Erythroblast (primary cell): ENCODE results near the gene LCN12.

Source experiments
- DNase-seq, 2 experiments: peaks; one replicate each; lab custom pipeline; 2025; lab: John Stamatoyannopoulos, UW
- GATA1 ChIP-seq: IDR thresholded peaks from 2 replicates; pipeline ENCODE4 v1.6.1; 2011; ENCODE audit warnings: low read depth, mild to moderate bottlenecking, control low read depth, low read length, moderate library complexity
- POLR2A ChIP-seq: IDR thresholded peaks from 2 replicates; pipeline ENCODE4 v1.6.1; 2011; ENCODE audit warnings: mild to moderate bottlenecking, low read length

Gene LCN12

GRCh38 chr9:136972335-136972734, 20.3 kb downstream of the LCN12 start:
- no peak for DNase-seq
- TF ChIP-seq POLR2A (no peak), GATA1 (no peak)

GRCh38 chr9:136972743-136973142, 20.7 kb downstream of the LCN12 start:
- TF ChIP-seq GATA1 (no peak), POLR2A (no peak)

DNA sequence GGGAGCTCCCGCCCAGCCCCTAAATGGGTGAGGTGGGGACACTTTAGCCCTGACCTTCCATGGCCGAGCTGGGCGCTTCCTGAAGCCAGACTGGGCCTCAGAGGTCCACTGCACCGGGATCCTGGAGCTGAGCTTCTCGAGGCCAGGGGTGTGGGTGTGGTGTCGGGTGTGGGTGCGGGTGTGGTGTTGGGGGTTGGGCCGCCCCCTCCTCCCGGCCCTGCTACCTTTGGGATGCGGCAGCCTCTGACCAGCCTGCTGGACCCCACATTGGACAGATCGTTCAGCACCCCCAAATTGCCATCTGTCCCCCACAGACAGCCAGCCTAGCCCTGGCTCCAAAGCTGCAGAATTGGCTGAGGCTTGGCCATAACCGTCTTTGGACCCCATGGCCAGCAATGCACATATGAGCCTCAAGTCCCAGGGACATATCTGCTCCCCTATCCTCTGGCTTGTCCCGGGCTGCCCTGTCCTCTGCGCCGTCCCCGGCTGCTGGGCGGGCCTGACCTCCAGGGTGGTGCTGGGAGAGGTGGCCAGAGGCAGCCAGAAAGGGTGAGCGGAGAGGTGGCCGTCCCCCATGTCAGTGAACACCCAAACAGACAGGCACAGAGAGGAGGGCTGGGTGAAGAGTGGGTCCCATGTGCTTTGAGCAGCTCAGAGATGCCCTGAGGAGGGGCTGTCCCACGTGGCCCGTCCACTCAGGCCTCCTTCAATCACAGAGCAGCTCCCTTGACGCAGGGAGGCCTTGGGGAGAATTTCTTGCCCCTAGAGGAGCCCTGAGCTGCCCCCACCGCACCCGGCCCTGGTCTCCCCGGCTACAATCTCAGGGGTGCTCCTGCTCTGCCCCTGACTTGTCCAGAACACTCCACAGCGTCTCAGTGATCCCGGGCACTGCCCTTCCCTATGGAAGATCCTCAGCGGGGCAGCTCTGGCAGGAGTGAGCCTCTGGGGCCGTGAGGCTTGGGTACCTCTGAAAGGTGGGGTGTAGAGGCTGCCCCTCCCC, 21.8 kb downstream of the LCN12 start:
- TF ChIP-seq GATA1 = no peak
- TF ChIP-seq POLR2A = no peak

More at GRCh38 chr9:136972743-136973142, 20.7 kb downstream of the LCN12 start:
- DNase-seq = no peak

DNA sequence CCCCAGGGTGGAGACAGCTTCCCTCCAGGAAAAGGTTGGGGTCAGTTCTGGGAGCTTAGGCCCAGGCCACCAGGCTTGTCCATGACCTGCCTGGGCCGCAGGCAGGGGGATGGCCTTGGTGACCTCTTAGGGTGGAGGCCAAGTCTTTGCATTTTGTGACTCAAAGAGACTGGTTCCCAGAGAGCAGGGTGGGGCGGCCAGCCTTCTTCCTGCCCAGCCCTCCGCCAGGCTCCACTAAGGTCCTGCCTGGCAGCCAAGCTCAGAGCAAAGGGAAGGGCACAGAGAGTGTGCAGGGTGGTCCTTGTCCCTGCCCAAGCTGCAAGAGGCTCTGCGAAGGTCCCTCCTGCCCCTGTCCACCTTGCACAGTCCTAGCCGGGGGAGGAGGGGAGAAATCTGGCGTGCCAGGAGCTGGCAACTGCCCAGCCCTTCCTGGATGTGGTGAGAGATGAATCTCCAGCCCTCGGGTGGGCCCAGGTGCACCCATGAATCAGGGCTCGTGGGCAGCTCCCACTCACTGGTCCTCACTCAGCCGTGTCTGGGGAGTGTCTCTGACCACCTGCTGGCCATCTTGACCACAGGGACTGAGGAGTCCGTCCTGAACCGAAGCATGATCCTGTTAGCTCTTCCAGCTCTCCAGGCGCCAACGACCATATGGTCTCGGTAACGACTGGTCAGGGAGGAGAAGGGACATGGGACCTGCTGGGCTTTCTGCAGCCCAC, 22.9 kb downstream of the LCN12 start:
- TF ChIP-seq GATA1 (no peak), POLR2A (no peak)
- no peak for DNase-seq

More for the DNA sequence above, 21.8 kb downstream of the LCN12 start:
- no peak for DNase-seq

DNA sequence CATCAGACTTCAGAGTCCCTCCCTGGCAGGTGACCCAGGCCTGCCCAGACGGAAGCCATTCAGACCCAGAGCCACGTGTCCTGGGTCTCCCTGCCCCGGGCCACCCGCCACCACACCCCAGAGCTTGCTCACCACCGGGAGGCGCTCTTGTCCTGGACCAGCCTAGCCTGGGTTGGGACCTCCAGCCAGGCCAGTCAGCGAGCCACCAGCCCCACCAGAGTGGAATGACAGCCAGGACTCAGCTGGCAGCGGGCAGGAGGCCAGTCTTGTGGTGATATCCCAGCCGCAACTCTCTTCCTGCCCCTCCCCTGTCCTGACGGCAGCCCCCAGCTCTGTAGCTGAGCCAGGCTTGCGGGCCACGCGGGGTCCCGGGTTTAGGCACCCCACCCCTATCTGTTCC, 23.6 kb downstream of the LCN12 start:
- TF ChIP-seq GATA1 (no peak), POLR2A (no peak)
- DNase-seq = peak; percentile 40 to 65

- no peak for DNase-seq
- TF ChIP-seq GATA1 (no peak), POLR2A (no peak)
These were observed 25.1 kb downstream of the LCN12 start, which contains the start of gene PTGDS for GRCh38 chr9:136977223-136977622. Gene PTGDS (plus strand): TSS chr9:136977504. CDS start chr9:136977579, 75 bp downstream.

- TF ChIP-seq GATA1 (no peak), POLR2A (no peak)
- no peak for DNase-seq
These were observed 25.6 kb downstream of the LCN12 start for GRCh38 chr9:136977649-136978072.

- DNase-seq = peak; percentile 83
- no peak for TF ChIP-seq GATA1
- no peak for TF ChIP-seq POLR2A
These were observed 26.2 kb downstream of the LCN12 start for GRCh38 chr9:136978073-136978864.

DNA sequence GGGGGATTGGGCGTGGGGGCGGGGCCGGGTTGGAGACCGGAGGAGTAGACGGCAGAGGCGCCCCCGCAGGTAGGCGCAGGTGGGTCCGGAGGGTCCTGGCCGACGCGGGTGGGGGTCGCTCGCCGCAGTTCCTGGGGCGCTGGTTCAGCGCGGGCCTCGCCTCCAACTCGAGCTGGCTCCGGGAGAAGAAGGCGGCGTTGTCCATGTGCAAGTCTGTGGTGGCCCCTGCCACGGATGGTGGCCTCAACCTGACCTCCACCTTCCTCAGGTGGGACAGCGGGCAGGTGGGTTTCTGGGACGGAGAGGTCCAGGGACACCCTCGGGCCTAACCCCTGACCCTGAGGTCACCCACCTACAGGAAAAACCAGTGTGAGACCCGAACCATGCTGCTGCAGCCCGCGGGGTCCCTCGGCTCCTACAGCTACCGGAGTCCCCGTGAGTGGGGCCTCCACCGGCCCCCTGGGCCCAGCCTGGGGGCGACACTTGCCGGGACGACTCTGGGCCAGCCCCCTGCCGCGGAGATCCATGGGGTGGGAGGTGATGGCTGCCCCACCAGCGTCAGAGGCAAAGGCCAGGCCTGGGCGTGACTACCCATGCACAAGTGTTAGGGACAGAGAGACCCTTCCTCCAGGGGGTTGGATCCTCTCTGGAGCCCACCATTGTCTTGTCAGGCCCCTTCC, 26.9 kb downstream of the LCN12 start:
- no peak for TF ChIP-seq POLR2A
- no peak for TF ChIP-seq GATA1
- DNase-seq = no peak

DNA sequence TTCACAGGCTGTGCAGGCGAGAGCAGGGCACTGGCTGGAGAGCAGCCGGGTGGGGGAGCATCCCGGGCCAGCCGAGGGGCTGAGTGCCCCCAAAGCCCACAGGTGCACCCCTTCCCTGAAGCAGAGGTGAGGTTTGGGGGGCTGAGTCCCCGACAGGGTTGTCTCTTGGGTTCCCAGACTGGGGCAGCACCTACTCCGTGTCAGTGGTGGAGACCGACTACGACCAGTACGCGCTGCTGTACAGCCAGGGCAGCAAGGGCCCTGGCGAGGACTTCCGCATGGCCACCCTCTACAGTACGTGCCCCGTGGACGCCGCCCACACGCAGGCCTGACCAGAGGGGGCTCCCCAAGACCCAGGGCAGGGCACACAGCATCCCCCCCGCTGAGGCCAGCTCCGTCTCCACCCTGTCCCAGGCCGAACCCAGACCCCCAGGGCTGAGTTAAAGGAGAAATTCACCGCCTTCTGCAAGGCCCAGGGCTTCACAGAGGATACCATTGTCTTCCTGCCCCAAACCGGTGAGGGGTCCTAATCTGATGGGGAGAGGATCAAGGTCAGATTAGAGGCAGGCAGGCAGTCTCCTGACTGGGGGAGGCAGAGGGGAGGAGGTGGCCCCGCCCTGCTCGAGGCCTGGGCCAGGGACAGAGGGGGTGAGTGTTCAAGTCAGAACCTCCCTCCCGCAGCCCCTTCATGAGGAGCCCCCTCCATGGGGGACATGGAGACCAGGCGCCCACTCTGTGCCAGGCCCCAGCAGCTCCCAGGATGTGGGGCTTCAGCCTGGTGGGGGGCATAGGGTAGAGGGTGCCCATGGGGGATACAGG, 27.9 kb downstream of the LCN12 start:
- DNase-seq = no peak
- TF ChIP-seq POLR2A (no peak), GATA1 (no peak)

DNA sequence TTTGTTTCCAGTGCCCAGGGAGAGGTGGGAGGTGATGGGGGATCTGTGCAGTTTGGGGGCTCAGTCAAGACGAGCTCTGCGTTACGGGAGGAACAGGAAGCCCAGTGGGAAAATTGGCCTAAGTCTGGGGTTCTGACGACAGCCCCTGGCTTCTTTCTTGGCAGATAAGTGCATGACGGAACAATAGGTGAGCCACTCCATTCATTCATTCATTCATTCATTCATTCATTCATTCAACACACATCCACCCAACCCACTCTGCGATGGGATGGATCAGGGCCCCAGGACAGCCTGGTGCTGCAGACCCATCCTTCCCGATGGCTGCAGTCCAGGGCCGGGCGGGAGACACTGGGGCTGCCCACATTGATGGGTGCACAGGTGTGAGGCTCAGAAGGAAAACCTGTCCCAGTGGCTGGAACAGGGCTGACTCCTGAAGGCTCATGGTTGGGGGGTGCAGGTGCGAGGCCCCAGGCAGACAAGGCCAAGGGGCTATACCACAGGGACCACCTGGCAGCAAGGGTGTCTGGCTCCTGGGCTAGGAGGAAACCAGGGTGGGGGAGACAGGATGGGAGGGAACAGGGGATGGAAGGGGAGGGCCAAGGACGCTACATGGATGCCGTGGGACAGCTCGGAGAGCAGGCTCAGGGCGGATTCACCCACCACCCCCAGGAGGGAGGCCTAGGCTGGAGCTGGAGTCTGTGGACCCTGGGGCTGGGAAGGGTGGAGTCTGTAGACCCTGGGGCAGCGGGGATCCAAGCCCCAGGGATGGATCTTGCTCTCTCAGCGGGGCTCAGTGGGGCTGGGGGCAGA, 28.8 kb downstream of the LCN12 start:
- no peak for DNase-seq
- TF ChIP-seq GATA1 (no peak), POLR2A (no peak)
